Keratinocyte (primary cell): ENCODE data around the gene CHD3. TPM values are rescaled to one million over a fixed set of nuclear protein-coding genes. Genes with fewer than 3 reads are reported as not detected.
A peak's percentile ranks its signal among the peaks of the same experiment; 100 is the strongest.

Experiments used
- DNase-seq: peaks from one replicate; pipeline ENCODE4 v3.0.0-alpha.2; 2011; ENCODE audit warnings: low read depth, missing footprints, low spot score
- FAIRE-seq: peaks from 2 replicates; lab custom pipeline; 2011; peaks lifted over from hg19 to GRCh38; lab: Jason Lieb, UNC
- H2AFZ ChIP-seq: 2 replicates; pipeline ENCODE4 v1.6.0; 2012; ENCODE audit warnings: low read length, control low read depth, inconsistent platforms; ENCODE audit not compliant: control insufficient read depth
- H3K27ac ChIP-seq: 2 replicates; pipeline ENCODE4 v1.5.1; 2011; ENCODE audit warnings: low read length; ENCODE audit not compliant: control insufficient read depth, insufficient read depth
- H3K27me3 ChIP-seq: 3 replicates; pipeline ENCODE4 v1.6.0; 2011; ENCODE audit warnings: low read length; ENCODE audit not compliant: control insufficient read depth, insufficient read depth; ENCODE audit errors: extremely low read depth
- H3K36me3 ChIP-seq, 2 experiments: 2 replicates in 1 of 2; 3 replicates in 1 of 2; pipeline ENCODE4 v1.5.1; 2011; ENCODE audit warnings: low read length in 2 of 2, mild to moderate bottlenecking in 1 of 2; ENCODE audit not compliant: control insufficient read depth in 2 of 2, insufficient read depth in 2 of 2; ENCODE audit errors: extremely low read depth in 1 of 2
- H3K4me1 ChIP-seq: 3 replicates; pipeline ENCODE4 v1.5.1; 2011; ENCODE audit warnings: low read length; ENCODE audit not compliant: control insufficient read depth, insufficient read depth; ENCODE audit errors: extremely low read depth
- H3K4me2 ChIP-seq: 3 replicates; pipeline ENCODE4 v1.6.0; 2011; ENCODE audit warnings: low read depth, low read length; ENCODE audit not compliant: control insufficient read depth, insufficient read depth; ENCODE audit errors: extremely low read depth
- H3K4me3 ChIP-seq, 3 experiments: fragments of 200-600 bp in 1 of 3; sonication (generic) in 1 of 3; 2 replicates in 2 of 3; 3 replicates in 1 of 3; pipeline ENCODE4 v1.5.1; 2011 to 2016; ENCODE audit warnings: low read length in 3 of 3, mild to moderate bottlenecking in 3 of 3, control low read depth in 2 of 3, inconsistent platforms in 1 of 3, low read depth in 1 of 3, mixed read lengths in 1 of 3, mixed run types in 1 of 3, moderate library complexity in 1 of 3; ENCODE audit not compliant: control insufficient read depth in 2 of 3, insufficient read depth in 2 of 3; ENCODE audit errors: extremely low read depth in 1 of 3
- H3K79me2 ChIP-seq: 2 replicates; pipeline ENCODE4 v1.6.0; 2012; ENCODE audit warnings: low read length; ENCODE audit not compliant: control insufficient read depth, insufficient read depth
- H3K9ac ChIP-seq: 3 replicates; pipeline ENCODE4 v1.6.0; 2011; ENCODE audit warnings: low read length; ENCODE audit not compliant: control insufficient read depth, insufficient read depth; ENCODE audit errors: extremely low read depth
- H3K9me1 ChIP-seq: 3 replicates; pipeline ENCODE4 v1.6.0; 2011; ENCODE audit warnings: low read length; ENCODE audit not compliant: control insufficient read depth, insufficient read depth; ENCODE audit errors: extremely low read depth
- H3K9me3 ChIP-seq: 2 replicates; pipeline ENCODE4 v1.5.1; 2012; ENCODE audit warnings: low read depth, low read length; ENCODE audit not compliant: control insufficient read depth
- H4K20me1 ChIP-seq: 3 replicates; pipeline ENCODE4 v1.6.0; 2011; ENCODE audit warnings: low read length; ENCODE audit not compliant: control insufficient read depth, insufficient read depth; ENCODE audit errors: extremely low read depth
- CTCF ChIP-seq, 3 experiments: IDR thresholded peaks in 1 of 3; conservative IDR thresholded peaks in 1 of 3; optimal IDR thresholded peaks in 1 of 3; 2 replicates in 2 of 3; 3 replicates in 1 of 3; pipeline versions ENCODE3 to v1.5.1; 2011; ENCODE audit warnings: low read length in 3 of 3, mild to moderate bottlenecking in 3 of 3, moderate library complexity in 2 of 3, control low read depth in 1 of 3, inconsistent platforms in 1 of 3; ENCODE audit not compliant: insufficient read depth in 2 of 3; ENCODE audit errors: extremely low read depth in 1 of 3
- EZH2 ChIP-seq: IDR thresholded peaks from one replicate; pipeline ENCODE4 v1.6.1; 2012; ENCODE audit warnings: inconsistent platforms, mild to moderate bottlenecking, low read length, moderate library complexity
- dilution Hi-C: fragments of 300-500 bp; cut with MboI; formaldehyde crosslinking; loops from one replicate; pipeline ENCODE4 v1.7.0; 2020; ENCODE audit warnings: low sequenced_read_pairs; ENCODE audit not compliant: extremely low pct_ligation_motif_present
- polyA plus RNA-seq, 5 experiments: library from polyadenylated mRNA; depleted of rRNA in 3 of 5; stranded (reverse) in 3 of 5; stranded (forward) in 1 of 5; unstranded in 1 of 5; fragments of >200 nt; gene quantifications; 1 replicate in 1 of 5; 2 replicates in 3 of 5; 3 replicates in 1 of 5; pipeline versions ENCODE4 v1.2.1 to v1.2.3, GENCODE V29; 2011 to 2012; ENCODE audit warnings: missing spikeins in 2 of 5, low read depth in 1 of 5, low replicate concordance in 1 of 5

CHD3 gene
- polyA plus RNA-seq, 1 donor (not counting 4 experiments of a cell fraction or from before 2014, with no cell fraction given): 30.1 TPM

- Histone ChIP-seq H3K27ac (peak overlapping the region; percentile 99), H3K9me3 (no peaks in the 10 kb centered on the region), H3K36me3 (peaks cover 5 to 13% of the 10 kb centered on the region in 2 experiments), H3K9ac (peak overlapping the region; percentile 66), H3K4me3 (peak overlapping the region in 2 of 3 experiments; percentile 67 to 71), H4K20me1 (peaks cover 3% of the 10 kb centered on the region), H3K4me2 (peak overlapping the region; percentile 99), H3K79me2 (peaks cover 24% of the 10 kb centered on the region), H3K27me3 (no peaks in the 10 kb centered on the region), H2AFZ (no peak overlapping the region), H3K9me1 (no peaks in the 10 kb centered on the region), H3K4me1 (peaks cover 54% of the 10 kb centered on the region)
- DNase-seq (no peak), FAIRE-seq (no peak)
- TF ChIP-seq CTCF (optimal IDR thresholded peaks at IDR 0.05 in 1 of 3, IDR thresholded peaks at IDR 0.05 in 1 of 3, conservative IDR thresholded peaks at IDR 0.05 in 1 of 3; ENCODE audit: extremely low read depth in 1 of 3, insufficient read depth in 2 of 3, low read length in 3 of 3) (no peak), EZH2 (no peak)
- dilution Hi-C loops: no loop called here
Observed at GRCh38 chr17:7840875-7841274, 47.7 kb upstream of the CHD3 start.

- peaks cover 7 to 13% of the 10 kb centered on the region in 2 experiments for H3K36me3 ChIP-seq
- no peaks in the 10 kb centered on the region for H3K27me3 ChIP-seq
- H3K4me3 ChIP-seq: peak overlapping the region; percentile 67 to 98 (median 97)
- peak overlapping the region; percentile 99 for H3K9ac ChIP-seq
- peaks cover 26% of the 10 kb centered on the region for H3K79me2 ChIP-seq
- peaks cover 3% of the 10 kb centered on the region for H4K20me1 ChIP-seq
- peaks cover 54% of the 10 kb centered on the region for H3K4me1 ChIP-seq
- no peak for DNase-seq
- H3K9me3 ChIP-seq: no peaks in the 10 kb centered on the region
- peak overlapping the region; percentile 99 for H3K27ac ChIP-seq
- dilution Hi-C loops: no loop called here
- FAIRE-seq: peak; percentile 74
- H2AFZ ChIP-seq: peak overlapping the region; percentile 67
- no peaks in the 10 kb centered on the region for H3K9me1 ChIP-seq
- TF ChIP-seq CTCF (optimal IDR thresholded peaks at IDR 0.05 in 1 of 3, IDR thresholded peaks at IDR 0.05 in 1 of 3, conservative IDR thresholded peaks at IDR 0.05 in 1 of 3; ENCODE audit: extremely low read depth in 1 of 3, insufficient read depth in 2 of 3, low read length in 3 of 3) (peak in 1 of 3 experiments; percentile 67), EZH2 (no peak)
- H3K4me2 ChIP-seq: peak overlapping the region; percentile 99
Observed at GRCh38 chr17:7841396-7841914, 47.1 kb upstream of the CHD3 start.
